NCI-H2107 (cell line): ENCODE results near the gene GLTP.
"Not testable (repeated sequence)": the region's sequence is repeated elsewhere in the genome, so short reads cannot be mapped to it uniquely, and the experiment has no call there.

Experiments
- DNase-seq: peaks from one replicate; lab custom pipeline; 2025; lab: John Stamatoyannopoulos, UW

GLTP gene, protein sequence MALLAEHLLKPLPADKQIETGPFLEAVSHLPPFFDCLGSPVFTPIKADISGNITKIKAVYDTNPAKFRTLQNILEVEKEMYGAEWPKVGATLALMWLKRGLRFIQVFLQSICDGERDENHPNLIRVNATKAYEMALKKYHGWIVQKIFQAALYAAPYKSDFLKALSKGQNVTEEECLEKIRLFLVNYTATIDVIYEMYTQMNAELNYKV

DNA sequence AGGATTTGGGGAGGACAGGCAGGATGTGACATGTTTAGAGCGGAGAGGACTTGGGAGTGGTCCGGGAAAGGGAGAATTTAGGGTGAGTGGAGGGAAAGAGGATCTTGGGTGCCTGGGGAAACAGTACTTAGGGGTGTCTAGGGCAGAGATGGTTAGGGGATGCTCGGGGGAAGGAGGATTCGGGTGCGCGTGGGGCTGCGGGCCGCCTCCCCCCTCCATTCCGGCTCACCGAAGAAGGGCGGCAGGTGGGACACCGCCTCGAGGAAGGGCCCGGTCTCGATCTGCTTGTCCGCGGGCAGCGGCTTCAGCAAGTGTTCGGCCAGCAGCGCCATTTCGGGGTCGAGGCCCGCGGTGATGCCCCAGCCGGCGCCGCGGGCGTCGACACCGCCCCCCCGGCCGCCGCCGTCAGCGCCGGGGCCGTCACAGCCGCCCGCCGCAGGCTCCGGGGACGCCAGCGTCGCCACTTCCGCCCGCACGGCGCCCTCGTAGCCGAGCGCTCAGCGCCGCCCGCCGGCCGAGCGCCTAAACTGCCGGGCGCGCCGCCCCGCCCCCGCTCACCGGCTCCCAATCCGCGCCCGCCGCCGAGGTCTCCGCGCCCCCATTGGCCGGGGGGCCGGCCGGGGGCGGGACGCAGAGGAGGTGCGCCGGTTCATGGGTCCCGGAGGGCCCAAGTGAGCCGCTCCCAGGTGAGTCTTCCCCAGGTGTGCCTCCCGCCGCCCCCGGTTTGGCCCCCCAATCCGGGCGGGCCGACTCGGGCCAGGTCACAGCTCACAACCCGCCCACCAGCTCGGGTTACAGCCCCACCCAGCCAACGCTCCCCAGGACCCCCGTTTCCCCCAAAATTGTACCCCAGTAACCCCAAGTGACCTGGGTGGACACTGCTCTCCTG, at the start of gene GLTP:
Gene GLTP, minus strand, starts transcription at position 499 of the 889 bp plus-strand sequence. Its CDS starts 167 bp downstream, at position 332.
- DNase-seq = peak; percentile 85

DNA sequence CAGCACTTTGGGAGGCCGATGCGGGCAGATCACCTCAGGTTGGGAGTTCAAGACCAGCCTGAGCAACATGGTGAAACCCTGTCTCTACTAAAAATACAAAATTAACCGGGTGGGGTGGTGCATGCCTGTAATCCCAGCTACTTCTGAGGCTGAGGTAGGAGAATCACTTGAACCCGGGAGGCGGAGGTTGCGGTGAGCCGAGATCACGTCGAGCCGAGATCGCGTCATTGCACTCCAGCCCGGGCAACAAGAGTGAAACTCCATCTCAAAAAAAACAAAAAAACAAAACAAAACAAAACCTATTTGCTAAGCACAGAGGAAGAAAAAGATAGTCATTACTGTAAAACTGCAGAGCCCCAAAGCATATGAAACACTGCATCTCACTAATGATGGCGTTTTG, 49.0 kb upstream of the GLTP start:
- not testable (repeated sequence) for DNase-seq

DNA sequence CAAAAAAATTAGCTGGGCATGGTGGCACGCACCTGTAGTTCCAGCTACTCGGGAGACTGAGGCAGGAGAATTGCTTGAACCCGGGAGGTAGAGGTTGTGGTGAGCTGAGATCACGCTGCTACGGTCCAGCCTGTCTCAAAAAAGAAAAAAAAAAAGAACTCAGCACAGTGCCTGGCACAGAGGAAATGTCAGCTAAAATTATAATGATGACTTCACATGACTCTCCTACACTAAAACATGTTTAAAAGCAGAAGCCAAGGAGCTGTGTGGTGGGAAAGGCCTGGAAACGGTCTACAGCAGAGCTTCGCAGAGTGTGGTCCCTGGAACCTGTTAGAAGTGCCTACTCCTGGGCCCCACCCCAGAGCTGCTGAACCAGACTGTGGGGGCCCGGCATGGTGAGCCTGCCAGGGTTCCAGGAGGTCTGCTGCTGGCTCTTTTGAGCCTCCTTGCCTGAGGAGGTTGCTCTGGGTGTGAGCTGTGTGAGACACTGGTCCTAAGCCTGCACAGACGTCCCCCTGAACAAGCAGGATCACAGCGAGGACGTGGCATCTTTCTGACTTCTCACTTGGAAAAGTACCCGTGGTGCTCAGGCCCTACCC, 47.8 kb upstream of the GLTP start:
- no peak for DNase-seq

DNA sequence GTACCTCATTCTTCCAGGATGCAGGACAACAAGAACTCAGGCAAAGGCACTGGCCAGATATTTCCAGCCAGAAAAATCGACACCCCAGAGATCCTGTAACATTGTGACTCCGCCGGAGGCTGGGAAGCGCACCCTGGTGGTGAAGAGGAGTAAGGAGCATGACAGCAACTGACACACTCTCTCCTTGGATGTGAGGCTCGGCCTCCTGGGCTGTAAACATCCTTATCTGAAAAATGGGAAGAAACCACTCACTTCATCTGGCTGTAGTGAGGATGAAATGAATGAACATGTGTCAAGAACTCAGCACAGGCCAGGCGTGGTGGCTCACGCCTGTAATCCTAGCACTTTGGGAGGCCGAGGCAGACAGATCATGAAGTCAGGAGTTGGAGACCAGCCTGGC, 47.3 kb upstream of the GLTP start:
- no peak for DNase-seq

DNA sequence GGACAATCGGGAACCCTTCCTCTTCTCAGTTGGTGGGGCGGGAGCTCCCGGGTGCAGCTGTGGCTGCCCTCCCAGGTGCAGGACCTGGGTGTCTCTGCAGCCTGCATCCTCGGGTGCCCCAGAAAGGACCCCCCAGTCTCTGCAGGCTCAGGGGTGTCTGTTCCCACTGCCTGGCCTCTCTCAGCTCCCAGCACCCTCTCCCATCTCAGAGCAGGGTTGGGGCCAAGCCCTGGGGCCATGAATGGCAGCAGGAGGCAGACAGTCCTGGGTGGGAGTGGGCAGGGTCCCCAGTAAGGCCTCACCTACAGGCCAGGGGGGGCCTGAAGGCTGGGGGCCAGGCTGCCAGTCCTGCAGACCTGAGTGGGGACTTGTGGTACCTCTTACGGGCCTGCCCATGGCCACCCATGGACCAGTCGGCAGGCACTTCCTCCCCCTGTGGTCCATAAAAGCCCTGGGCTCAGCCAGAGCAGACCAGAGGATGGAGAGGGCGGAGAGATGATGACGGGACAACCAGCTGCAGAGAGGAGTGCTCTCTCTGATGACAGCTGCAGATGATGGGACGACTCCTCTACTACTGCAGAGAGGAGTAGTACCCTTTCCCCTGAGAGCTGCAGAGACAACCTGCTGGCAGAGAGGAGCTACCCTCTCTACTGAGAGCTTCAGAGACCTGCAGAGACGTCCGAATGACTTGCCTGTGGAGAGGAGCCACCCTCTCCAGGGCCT, 46.3 kb upstream of the GLTP start:
- no peak for DNase-seq

DNA sequence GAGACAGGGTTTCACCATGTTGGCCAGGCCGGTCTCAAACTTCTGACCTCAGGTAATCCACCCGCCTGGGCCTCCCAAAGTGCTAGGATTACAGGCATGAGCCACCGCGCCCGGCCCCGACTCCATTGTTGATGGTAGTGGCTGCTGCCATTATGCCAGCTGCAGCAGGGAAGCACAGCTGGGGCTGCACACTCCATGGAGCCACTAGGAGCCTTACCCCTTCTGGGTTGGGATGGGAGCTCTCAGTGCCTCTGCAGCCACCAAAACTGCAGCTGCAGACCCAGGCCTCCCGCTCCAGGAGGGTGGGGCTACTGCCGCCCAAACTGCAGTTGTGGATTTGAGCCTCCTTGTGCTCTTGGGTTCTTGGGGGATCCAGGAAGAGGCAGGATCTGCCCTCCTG, 45.7 kb upstream of the GLTP start:
- no peak for DNase-seq

DNA sequence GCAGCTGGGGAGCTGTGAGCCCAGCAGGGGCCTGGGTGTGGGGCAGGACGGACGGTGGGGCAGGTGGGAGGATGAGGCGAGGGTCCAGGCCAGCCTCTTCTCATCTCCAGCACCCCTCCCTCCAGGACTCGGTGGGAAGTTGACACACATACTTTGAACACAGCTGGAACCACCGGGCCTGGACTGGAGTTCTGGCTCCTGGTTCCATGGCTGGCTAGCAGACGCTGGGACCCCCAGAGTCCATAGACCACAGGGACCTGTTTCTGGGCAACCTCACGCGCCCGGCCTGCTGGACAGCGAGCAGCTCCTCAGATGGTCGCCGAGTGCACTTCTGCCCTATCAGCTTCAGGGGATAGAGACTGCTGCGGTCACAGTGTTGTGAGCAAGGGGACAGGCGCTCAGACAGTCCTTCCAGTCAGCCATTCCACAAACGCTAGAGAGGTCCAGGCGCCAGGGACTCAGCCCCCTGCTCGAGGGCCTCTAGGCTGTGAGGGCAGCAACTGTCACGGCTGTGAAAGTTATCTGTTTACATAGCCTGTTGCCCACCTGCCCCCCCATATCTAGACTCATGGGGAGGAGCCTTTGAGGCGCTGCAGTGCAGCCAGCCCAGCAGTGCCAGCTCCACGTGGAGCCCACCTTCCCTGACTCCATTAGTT, 45.0 kb upstream of the GLTP start:
- no peak for DNase-seq

DNA sequence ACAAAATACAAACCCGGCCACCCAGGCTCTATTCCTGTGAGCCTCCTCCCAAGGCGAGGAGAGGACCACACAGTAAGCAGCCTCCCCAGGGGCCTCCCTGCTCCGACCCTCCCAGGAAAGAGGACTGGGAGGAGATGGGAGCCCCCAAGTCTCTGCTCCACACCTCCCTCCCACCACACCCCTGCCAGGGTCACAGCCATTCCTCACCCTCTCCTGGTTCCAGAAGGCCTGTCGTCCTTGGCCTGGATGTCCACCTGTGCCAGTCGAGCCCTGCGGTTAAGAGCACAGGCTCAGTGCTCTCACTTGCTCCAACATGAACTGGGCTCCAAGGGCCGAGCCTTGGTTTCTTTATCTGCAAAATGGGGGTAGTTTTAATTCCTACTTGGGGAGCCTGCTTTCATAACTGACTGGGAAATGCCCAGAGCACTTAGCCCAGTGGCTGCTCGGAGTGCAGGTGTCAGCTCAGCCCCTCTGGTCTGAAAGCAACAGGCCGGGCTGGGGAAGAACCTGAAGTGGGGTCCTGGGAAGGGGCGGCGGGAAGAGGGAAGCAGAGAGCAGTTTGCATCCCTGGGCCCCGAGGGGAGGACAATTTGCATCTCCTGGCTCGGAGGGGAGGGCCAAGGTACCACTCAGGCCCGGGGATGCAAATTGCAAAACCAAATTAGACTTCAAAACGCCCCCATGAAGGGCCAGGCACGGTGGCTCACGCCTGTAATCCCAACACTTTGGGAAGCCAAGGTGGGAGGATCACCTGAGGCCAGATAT, 43.3 kb upstream of the GLTP start:
- DNase-seq = no peak

DNA sequence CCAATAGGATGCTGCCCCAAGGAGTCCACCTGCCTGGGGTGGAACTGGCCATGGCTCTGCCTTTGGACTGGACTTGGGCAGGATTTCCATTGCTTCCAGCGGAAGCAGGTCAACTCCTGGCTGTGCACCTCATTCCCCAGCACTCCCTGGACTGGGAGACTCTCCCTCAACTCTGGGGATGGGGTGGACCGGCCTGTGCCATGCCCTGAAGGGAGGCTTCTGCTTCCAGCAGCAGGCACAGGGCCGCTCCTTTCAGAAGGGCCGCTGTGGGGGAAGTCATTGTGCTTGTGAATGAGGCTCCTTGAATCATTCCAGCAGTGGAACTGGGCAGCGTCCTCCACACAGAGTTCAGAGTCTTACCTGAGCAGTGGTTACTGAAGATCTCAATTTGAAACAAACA, 42.7 kb upstream of the GLTP start:
- DNase-seq = no peak

DNA sequence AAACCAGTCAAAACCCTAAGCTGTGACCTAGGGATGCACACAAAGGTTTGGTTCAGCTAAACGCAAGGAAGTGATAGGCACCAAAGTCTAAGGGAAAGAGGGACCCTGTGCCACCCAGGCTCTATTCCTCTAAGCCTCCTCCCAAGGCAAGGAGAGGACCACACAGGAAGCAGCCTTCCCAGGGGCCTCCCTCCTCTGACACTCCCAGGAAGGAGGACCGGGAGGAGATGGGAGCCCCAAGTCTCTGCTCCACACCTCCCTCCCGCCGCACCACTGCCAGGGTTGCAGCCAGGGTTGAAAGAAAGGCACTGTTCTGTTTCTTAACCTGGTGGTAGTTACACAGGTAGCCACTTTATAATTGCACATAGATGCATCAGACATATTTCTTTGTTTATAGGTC, 41.6 kb upstream of the GLTP start:
- DNase-seq = no peak

DNA sequence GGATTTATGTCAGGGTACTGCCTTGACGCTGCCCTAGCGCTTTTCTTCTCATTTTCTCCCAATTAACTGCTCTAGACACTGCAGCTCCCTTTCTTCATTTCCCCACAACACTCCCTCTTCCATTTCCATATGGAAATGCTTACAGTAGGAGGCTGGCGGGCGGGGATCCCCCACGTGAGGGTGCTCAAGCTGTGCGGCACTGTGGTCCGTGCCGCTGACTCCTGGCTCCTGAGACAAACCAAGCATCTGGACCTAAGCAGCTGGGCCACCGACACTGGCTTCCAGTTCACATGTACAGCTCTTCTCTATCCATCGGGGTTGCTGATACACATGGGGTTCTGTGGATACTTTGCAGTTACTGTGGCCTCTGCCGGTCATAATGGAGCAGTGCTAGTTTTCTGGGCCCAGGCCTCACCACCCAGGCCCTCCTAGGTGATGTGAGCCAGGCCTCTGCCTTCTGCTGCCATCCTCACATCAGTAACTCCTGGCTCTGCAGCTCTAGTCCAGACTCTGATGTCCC, 40.0 kb upstream of the GLTP start:
- DNase-seq = no peak

DNA sequence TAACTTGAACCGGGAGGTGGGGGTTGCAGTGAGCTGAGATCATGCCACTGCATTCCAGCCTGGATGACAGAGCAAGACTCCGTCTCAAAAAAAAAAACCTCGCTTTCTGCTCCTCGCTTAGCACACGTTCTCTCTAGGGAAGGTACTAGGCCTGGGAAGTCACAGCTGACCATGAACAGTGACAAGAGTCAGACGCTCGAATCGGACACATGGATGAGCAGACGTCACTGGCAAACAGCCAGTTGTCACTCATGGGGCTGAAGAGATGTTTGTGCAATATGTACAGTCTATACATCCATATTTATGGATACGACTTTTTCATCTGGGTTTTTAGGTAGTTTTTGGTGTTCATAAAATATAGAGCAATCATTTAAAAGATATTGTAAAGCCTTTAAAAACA, 39.1 kb upstream of the GLTP start:
- no peak for DNase-seq

DNA sequence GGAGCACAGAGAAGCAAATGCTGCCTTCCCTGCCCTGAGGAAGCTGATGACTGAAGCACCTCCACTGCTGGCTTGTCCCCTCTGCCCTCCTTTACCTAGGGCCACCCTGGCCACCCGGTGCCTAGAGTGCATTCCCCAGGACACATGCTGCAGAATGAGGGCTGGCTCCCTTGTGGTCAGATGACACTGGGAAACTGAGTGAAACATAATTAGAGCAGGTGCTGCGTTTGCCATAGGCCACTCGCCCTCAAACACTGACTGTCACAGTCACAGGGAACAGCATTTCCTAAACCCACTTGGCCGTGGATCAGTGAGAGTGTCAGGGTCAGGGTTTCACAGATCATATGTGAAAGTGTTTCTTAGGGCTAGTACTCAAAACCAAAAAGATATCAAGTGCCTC, 35.7 kb upstream of the GLTP start:
- no peak for DNase-seq

DNA sequence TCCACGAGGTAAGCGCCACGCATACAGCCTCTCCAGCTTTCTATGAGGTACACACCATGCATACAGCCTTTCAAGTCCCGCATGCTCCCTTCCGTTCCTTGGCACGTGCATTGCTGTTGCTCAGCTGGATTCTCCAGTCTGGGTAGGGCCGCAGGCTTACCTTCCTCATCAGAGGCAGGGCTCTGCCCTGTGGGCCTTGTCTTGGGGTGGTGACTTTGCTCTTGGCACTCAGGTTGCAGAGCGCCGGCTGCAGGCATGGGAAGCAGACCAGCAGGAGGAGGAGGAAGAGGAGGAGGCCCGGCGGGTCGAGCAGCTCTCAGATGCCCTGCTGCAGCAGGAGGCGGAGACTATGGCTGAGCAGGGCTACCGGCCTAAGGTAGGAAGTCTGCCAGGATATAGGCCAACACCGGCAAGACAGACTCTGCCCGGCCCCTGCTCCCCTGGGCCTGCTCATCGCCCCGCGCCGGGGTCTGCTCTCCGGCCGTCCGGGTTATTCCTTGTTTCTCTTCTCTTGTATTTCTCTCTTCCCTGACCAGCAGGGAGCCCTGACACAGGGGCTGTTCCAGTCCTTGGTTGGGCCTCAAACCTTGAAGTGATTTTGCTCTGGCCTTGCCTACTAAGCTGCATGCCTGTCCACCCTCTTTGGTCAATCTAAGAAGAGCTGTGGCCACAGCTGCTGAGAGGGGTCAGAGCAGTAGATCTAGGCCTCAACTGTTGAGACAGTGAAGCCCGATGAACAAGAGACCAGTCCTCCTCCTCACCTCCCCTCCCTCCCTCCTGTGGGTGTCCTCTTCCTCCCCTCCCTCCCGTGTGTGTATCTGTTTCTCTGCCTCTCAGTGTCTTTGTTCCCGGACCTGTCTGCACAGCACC, 35.1 kb upstream of the GLTP start:
- DNase-seq = no peak

DNA sequence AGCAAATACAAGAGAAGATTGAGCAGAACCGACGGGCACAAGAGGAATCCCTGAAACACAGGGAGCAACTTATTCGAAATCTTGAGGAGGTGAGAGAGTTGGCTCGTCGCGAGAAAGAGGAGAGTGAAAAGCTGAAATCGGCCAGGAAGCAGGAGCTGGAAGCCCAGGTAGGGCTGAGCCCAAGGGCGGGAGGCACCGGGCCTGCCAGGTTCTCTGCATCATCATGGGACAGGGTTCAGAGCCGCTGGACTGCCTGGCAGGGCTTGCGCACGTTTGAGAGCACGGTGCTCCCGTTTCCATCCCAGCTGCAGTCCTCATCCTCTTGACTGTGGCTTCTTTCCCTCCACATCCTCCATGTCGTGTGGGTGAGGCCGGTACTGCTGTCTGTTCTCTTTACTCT, 34.1 kb upstream of the GLTP start:
- no peak for DNase-seq

DNA sequence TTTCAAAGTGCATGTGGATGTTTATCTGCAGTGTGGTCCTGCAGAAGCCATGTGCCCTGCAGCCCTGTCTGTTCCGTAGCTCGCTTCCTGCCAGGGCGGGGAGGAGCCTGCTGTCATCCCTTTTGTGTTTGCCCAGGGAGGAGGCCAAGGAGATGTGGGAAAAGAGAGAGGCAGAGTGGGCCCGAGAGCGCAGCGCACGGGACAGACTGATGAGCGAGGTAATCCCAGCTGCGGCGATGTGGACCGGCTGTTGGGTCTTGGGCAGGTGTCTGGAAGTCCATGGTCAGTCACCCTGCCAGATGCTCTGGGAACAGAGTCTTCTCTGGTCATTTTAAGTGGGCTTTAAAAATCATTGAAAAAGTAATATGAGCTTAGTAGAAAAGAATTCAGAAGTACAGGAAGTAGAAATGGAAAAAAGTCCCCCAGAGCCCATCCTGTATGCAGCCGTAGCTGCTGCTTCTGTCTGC, 32.5 kb upstream of the GLTP start:
- DNase-seq = no peak

DNA sequence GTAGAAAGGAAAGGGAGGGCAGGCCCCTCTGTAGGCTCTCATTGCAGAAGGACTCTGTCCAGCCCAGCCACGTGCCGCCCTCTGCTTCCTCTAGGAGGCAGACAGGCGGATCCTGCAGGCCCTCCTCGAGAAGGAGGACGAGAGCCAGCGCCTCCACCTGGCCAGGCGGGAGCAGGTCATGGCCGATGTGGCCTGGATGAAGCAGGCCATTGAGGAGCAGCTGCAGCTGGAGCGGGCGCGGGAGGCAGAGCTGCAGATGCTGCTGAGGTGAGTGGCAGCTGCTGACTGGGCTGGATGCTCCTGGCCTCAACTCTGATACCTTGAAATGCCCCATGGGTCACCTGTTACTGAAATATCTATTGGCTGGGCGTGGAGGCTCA, 30.6 kb upstream of the GLTP start:
- no peak for DNase-seq

DNA sequence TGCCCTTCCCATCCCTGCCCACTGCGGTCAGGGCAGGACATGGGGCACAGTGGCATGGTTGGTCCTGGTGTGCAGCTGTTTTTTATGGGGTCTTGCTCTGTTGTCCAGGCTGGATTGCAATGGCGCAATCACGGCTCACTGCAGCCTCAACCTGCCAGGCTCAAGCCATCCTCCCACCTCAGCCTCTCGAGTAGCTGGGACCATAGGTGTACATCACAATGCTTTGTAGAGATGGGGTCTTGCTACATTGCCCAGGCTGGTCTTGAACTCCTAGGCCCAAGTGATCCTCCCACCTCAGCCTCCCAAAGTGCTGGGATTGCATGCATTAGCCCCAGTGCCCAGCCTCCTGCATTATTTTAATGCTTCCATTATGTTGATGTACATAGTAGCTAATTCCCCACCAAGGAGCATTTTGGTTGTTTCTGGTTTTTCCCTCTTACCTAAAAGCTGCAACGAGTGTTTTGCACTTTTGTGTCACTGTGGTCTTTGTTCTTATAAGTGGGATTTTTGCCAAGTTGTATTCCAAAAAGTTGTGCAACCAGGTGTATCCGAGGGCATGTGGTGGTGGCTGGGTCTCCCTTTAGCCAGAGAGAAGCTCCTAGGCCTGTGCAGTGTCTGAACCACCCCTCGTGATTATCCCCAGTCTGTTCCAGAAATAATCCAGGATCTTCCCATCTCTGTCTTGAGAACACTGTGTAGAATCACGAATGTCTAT, 30.1 kb upstream of the GLTP start:
- DNase-seq = no peak

DNA sequence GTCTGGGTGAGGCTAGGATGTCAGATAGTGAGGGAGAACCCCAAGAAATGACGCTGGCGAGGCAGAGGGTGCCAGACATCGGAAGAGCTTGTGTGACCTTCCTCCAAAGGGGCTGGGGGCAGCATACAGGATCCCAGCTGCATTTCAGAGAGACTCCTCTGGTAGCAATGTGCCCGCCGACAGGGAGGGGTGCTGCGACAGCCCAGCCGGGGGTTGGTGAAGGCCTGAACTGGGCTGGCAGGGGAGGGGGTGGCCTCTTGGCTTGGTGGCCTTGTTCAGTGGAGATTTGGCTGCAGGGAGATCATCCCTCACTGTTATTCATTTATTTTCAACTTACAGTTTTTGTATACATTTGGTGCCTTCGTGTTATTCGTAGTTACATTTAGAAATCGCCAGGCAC, 25.0 kb upstream of the GLTP start:
- DNase-seq = no peak
